Transverse colon (tissue), 4 donors: ENCODE data around the gene ATL1. TPM values are rescaled to one million over a fixed set of nuclear protein-coding genes. Genes with fewer than 3 reads are reported as not detected.

Source experiments
- DNase-seq: peaks from one replicate; pipeline ENCODE4 v3.0.0-alpha.2; 2019
- H3K27ac ChIP-seq, 4 donors: fragments of 200-600 bp; sonication (generic); 2 replicates each; pipeline ENCODE4 v1.5.1; 2016 to 2018; ENCODE audit warnings: inconsistent platforms in 4 of 4
- H3K27me3 ChIP-seq: fragments of 200-600 bp; sonication (generic); 2 replicates; pipeline ENCODE4 v1.5.1; 2017; ENCODE audit warnings: inconsistent platforms
- H3K36me3 ChIP-seq, 4 donors: fragments of 200-600 bp; sonication (generic); 2 replicates each; pipeline ENCODE4 v1.5.1; 2017 to 2019; ENCODE audit warnings: inconsistent platforms in 4 of 4
- H3K4me1 ChIP-seq, 4 donors: fragments of 200-600 bp; sonication (generic); 2 replicates each; pipeline ENCODE4 v1.5.1; 2017 to 2020; ENCODE audit warnings: inconsistent platforms in 4 of 4
- H3K4me3 ChIP-seq, 4 donors: fragments of 200-600 bp; sonication (generic); 1 replicate in 1 of 4; 2 replicates in 3 of 4; pipeline versions ENCODE4 v1.5.1 to v1.6.1; 2017 to 2019; ENCODE audit warnings: inconsistent platforms in 4 of 4
- H3K9me3 ChIP-seq, 2 donors: fragments of 200-600 bp; sonication (generic); 2 replicates each; pipeline ENCODE4 v1.5.1; 2017 to 2019; ENCODE audit warnings: inconsistent platforms in 2 of 2
- CTCF ChIP-seq, 5 experiments: fragments of 200-600 bp in 3 of 5; fragments of 450-650 bp in 2 of 5; sonication (generic) in 3 of 5; IDR thresholded peaks; 1 replicate in 2 of 5; 2 replicates in 3 of 5; pipeline ENCODE4 v1.5.1; 2016 to 2017; ENCODE audit warnings: antibody characterized with exemption in 5 of 5, inconsistent platforms in 3 of 5, mild to moderate bottlenecking in 2 of 5, moderate library complexity in 1 of 5
- EP300 ChIP-seq: sonication (generic); formaldehyde crosslinking; IDR thresholded peaks from one replicate; pipeline ENCODE4 v1.6.1; 2017; ENCODE audit warnings: antibody characterized with exemption, low read depth
- POLR2A ChIP-seq: fragments of 450-650 bp; IDR thresholded peaks from one replicate; pipeline ENCODE4 v1.6.1; 2016; ENCODE audit warnings: antibody characterized with exemption, mild to moderate bottlenecking, moderate library complexity
- POLR2AphosphoS5 ChIP-seq, 3 donors: sonication (generic); formaldehyde crosslinking; IDR thresholded peaks; one replicate each; pipeline ENCODE4 v1.6.1; 2016; ENCODE audit warnings: antibody characterized with exemption in 3 of 3
- WGBS, 2 donors: methylation state at CpG; one replicate each; pipeline ENCODE4 v1.1.5; 2018; ENCODE audit warnings: low coverage in 1 of 2; 5-methylcytosine and 5-hydroxymethylcytosine counted together
- in situ Hi-C, 4 donors: fragments of 200-750 bp; cut with MboI; loops; one replicate each; pipeline versions ENCODE4 v1.15.0 to v1.15.1; 2017; ENCODE audit warnings: low sequenced_read_pairs in 3 of 4, low pct_ligation_motif_present in 1 of 4, low pct_unique_long_range_greater_than_20kb in 1 of 4
- intact Hi-C: fragments of 100-400 bp; cut with DNase I; formaldehyde crosslinking; loops from one replicate; pipeline ENCODE4 v1.15.1; 2023; ENCODE audit warnings: low total_unique reads
- total RNA-seq, 4 donors: library from RNA; depleted of rRNA; stranded (reverse); fragments of >200 nt; gene quantifications; one replicate each; pipeline ENCODE4 v1.1.0, GENCODE V29; 2016

ATL1 gene
- total RNA-seq, result 10 to 100 TPM in 2 of 4 donors, 1 to 10 TPM in 1, not detected in 1; 1.1 to 14.1 (median 11.4) TPM

GRCh38 chr14:50559990-50560930, at the start of gene ATL1:
TSS of gene ATL1 (plus strand) at chr14:50560145. CDS start at chr14:50560266, 121 bp downstream.
- in situ Hi-C loops (no loop called here), intact Hi-C loops (no loop called here)
- Histone ChIP-seq H3K36me3 (no peaks in the 10 kb centered on the region), H3K9me3 (no peaks in the 10 kb centered on the region), H3K27me3 (no peaks in the 10 kb centered on the region), H3K4me1 (peaks cover 3 to 22% (median 5%) of the 10 kb centered on the region in 4 donors), H3K4me3 (peak within 1 kb of the TSS; percentile 37 to 82 (median 65)), H3K27ac (peak within 1 kb of the TSS; percentile 87 to 93 (median 92))
- DNase-seq, result peak; percentile 68
- peak in 2 of 3 donors; percentile 28 to 59 for TF ChIP-seq POLR2AphosphoS5 (IDR thresholded peaks at IDR 0.05)
- TF ChIP-seq EP300, result no peak
- TF ChIP-seq CTCF (IDR thresholded peaks at IDR 0.05), result no peak
- TF ChIP-seq POLR2A, result peak; percentile 38
- 1 to 20% methylated on average over 1 to 57 of the region's 66 CpGs for WGBS, 2 donors

GRCh38 chr14:50510157-50510556, 49.8 kb upstream of the ATL1 start:
- Histone ChIP-seq H3K4me1 (no peaks in the 10 kb centered on the region), H3K27ac (no peak overlapping the region), H3K4me3 (no peak overlapping the region), H3K27me3 (no peaks in the 10 kb centered on the region), H3K9me3 (no peaks in the 10 kb centered on the region), H3K36me3 (no peaks in the 10 kb centered on the region)
- no peak for DNase-seq
- in situ Hi-C loops (no loop called here), intact Hi-C loops (no loop called here)
- WGBS, 2 donors, result 88 to 92% methylated on average over 7 of the region's 7 CpGs
- no peak for TF ChIP-seq POLR2AphosphoS5 (IDR thresholded peaks at IDR 0.05)
- no peak for TF ChIP-seq CTCF (IDR thresholded peaks at IDR 0.05)
- no peak for TF ChIP-seq POLR2A
- TF ChIP-seq EP300, result no peak

- H3K27ac ChIP-seq, result no peak overlapping the region
- DNase-seq, result no peak
- H3K27me3 ChIP-seq, result no peaks in the 10 kb centered on the region
- no peak overlapping the region for H3K4me3 ChIP-seq
- in situ Hi-C loops (no loop called here), intact Hi-C loops (no loop called here)
- WGBS, 2 donors, result 85 to 88% methylated on average over 4 of the region's 4 CpGs
- H3K36me3 ChIP-seq, result no peaks in the 10 kb centered on the region
- H3K4me1 ChIP-seq, result peaks cover 0 to 9% (median 0%) of the 10 kb centered on the region in 4 donors
- TF ChIP-seq POLR2AphosphoS5 (IDR thresholded peaks at IDR 0.05) (no peak), CTCF (IDR thresholded peaks at IDR 0.05) (no peak), POLR2A (no peak)
- H3K9me3 ChIP-seq, result no peaks in the 10 kb centered on the region
These were observed 47.5 kb upstream of the ATL1 start for GRCh38 chr14:50512463-50512862.

GRCh38 chr14:50516091-50516490, 43.9 kb upstream of the ATL1 start:
- Histone ChIP-seq H3K9me3 (no peaks in the 10 kb centered on the region), H3K36me3 (no peaks in the 10 kb centered on the region), H3K4me1 (peaks cover 0 to 17% (median 3%) of the 10 kb centered on the region in 4 donors), H3K4me3 (no peak overlapping the region), H3K27ac (no peak overlapping the region), H3K27me3 (no peaks in the 10 kb centered on the region)
- in situ Hi-C loops, result no loop called here
- TF ChIP-seq EP300 (no peak), POLR2AphosphoS5 (IDR thresholded peaks at IDR 0.05) (no peak), POLR2A (no peak), CTCF (IDR thresholded peaks at IDR 0.05) (no peak)
- WGBS, 2 donors, result 98 to 100% methylated on average over 2 of the region's 2 CpGs
- intact Hi-C loops, result no loop called here
- no peak for DNase-seq
